Panc1 (cell line): ENCODE data around the gene GSC2.

Experiments
- CTCF ChIP-seq: fragments of 450-650 bp; IDR thresholded peaks from 2 replicates; pipeline ENCODE4 v1.5.1; 2017; ENCODE audit warnings: mild to moderate bottlenecking
- POLR2AphosphoS5 ChIP-seq: IDR thresholded peaks from 2 replicates; pipeline ENCODE4 v1.6.1; 2012; ENCODE audit warnings: mild to moderate bottlenecking, low read depth, low read length, moderate library complexity
- SIN3A ChIP-seq: IDR thresholded peaks from 2 replicates; pipeline ENCODE4 v1.6.1; 2012; ENCODE audit warnings: low read depth, mild to moderate bottlenecking, low read length, moderate library complexity, borderline replicate concordance; ENCODE audit not compliant: insufficient read depth
- TCF7L2 ChIP-seq: IDR thresholded peaks from 2 replicates; pipeline ENCODE4 v1.6.1; 2011; ENCODE audit warnings: mild to moderate bottlenecking, low read depth, low read length, inconsistent platforms

- TF ChIP-seq TCF7L2 (no peak), POLR2AphosphoS5 (no peak), CTCF (no peak), SIN3A (no peak)
Observed at GRCh38 chr22:19124377-19124776, 25.7 kb downstream of the GSC2 start.
